ENCODE data around the gene AGAP1. TPM values are rescaled to one million over a fixed set of nuclear protein-coding genes. Genes with fewer than 3 reads are reported as not detected.

Gene AGAP1
- total and polyA plus RNA-seq, 10 donors = 1.1 to 26.6 (median 11.3) TPM

DNA sequence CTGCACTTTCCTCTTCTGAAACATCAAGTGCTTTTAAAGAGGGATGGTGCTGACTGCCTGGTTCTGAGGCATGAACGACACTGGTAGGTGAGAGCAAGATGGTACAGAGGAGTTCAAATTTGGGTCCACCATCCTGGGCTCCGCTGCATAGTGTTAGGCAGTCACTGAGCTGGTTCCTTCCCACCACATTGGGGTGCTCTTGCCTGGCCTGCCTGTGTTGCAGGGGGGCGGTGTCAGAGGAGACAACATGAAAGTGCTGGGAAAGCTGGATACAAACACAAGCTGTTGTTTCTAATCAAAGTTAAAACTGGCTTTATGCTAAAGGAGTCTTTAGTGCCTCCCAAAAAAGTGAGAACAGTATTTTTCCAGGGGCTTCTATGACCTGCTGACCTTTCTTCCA is 416.2 kb downstream of the AGAP1 start:
- Histone ChIP-seq H3K4me1 (no peaks in the 10 kb centered on the region), H3K4me3 (no peak overlapping the region), H3K27me3 (replicated peaks in 1 of 7) (no peaks in the 10 kb centered on the region), H3K27ac (no peak overlapping the region), H3K9me3 (peaks cover 0 to 6% (median 0%) of the 10 kb centered on the region in 8 donors), H3K36me3 (peaks cover 0 to 18% (median 0%) of the 10 kb centered on the region in 6 donors)
- intact Hi-C loops (cut with DNase I; ENCODE audit: low total_unique reads) = no loop called here
- no peak for DNase-seq
- 73 to 91% (median 86%) methylated on average over 3 of the region's 3 CpGs for WGBS, 5 donors
- TF ChIP-seq, protein P1, sequence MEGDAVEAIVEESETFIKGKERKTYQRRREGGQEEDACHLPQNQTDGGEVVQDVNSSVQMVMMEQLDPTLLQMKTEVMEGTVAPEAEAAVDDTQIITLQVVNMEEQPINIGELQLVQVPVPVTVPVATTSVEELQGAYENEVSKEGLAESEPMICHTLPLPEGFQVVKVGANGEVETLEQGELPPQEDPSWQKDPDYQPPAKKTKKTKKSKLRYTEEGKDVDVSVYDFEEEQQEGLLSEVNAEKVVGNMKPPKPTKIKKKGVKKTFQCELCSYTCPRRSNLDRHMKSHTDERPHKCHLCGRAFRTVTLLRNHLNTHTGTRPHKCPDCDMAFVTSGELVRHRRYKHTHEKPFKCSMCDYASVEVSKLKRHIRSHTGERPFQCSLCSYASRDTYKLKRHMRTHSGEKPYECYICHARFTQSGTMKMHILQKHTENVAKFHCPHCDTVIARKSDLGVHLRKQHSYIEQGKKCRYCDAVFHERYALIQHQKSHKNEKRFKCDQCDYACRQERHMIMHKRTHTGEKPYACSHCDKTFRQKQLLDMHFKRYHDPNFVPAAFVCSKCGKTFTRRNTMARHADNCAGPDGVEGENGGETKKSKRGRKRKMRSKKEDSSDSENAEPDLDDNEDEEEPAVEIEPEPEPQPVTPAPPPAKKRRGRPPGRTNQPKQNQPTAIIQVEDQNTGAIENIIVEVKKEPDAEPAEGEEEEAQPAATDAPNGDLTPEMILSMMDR (IDR thresholded peaks at IDR 0.05 in 8 of 11, conservative IDR thresholded peaks at IDR 0.05 in 3 of 11) = no peak
- TF ChIP-seq POLR2A (IDR thresholded peaks at IDR 0.05) (no peak), POLR2AphosphoS5 (IDR thresholded peaks at IDR 0.05) (no peak)

GRCh38 chr2:235911125-235911524 is 417.3 kb downstream of the AGAP1 start:
- TF ChIP-seq, protein P1 (IDR thresholded peaks at IDR 0.05 in 8 of 11, conservative IDR thresholded peaks at IDR 0.05 in 3 of 11) = no peak
- TF ChIP-seq POLR2A (IDR thresholded peaks at IDR 0.05) (no peak), POLR2AphosphoS5 (IDR thresholded peaks at IDR 0.05) (no peak)
- Histone ChIP-seq H3K27ac (no peak overlapping the region), H3K4me3 (no peak overlapping the region), H3K36me3 (peaks cover 0 to 18% (median 0%) of the 10 kb centered on the region in 6 donors), H3K4me1 (no peaks in the 10 kb centered on the region), H3K9me3 (peaks cover 0 to 14% (median 9%) of the 10 kb centered on the region in 8 donors), H3K27me3 (replicated peaks in 1 of 7) (no peaks in the 10 kb centered on the region)
- WGBS, 5 donors = 86 to 96% (median 88%) methylated on average over 6 of the region's 6 CpGs
- intact Hi-C loops (cut with DNase I; ENCODE audit: low total_unique reads) = no loop called here
- DNase-seq = no peak

DNA sequence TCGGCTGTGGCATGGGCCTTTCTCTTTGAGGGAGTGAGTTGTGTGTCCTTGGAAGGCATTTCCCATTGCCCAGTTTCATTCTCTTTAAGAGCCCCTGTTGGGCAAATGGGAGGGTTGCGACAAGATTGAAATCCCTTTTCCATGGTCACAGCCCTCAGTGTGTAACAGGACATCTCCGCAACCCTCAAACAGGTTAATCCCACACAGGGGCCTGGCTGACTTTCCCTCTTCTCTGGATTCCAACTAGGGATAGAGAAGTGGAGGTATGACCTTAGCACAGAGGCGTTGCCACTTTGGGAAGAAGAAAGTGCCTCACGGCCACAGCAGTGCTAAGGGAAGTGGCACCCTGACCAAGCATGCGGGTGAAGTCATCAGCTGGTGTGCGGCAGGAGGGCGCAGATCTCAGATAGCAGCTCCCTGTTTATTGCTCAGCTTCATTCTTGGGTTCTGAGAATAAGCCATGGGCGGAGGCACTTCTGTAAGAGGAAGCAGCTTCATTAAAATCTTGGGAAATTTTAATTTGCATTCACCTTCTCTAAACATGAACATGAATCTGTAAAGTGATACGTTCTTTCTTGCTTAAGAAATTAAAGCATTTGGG is 417.9 kb downstream of the AGAP1 start:
- no peaks in the 10 kb centered on the region for H3K4me1 ChIP-seq
- no peak overlapping the region for H3K27ac ChIP-seq
- no peak overlapping the region for H3K4me3 ChIP-seq
- peaks cover 0 to 18% (median 0%) of the 10 kb centered on the region in 6 donors for H3K36me3 ChIP-seq
- TF ChIP-seq POLR2A (IDR thresholded peaks at IDR 0.05) = no peak
- TF ChIP-seq, protein P1 (IDR thresholded peaks at IDR 0.05 in 8 of 11, conservative IDR thresholded peaks at IDR 0.05 in 3 of 11) = no peak
- no peak for TF ChIP-seq POLR2AphosphoS5 (IDR thresholded peaks at IDR 0.05)
- DNase-seq = no peak
- no peaks in the 10 kb centered on the region for H3K27me3 ChIP-seq (replicated peaks in 1 of 7)
- 72 to 88% (median 78%) methylated on average over 10 of the region's 10 CpGs for WGBS, 5 donors
- H3K9me3 ChIP-seq = peaks cover 0 to 19% (median 13%) of the 10 kb centered on the region in 8 donors
- intact Hi-C loops (cut with DNase I; ENCODE audit: low total_unique reads) = no loop called here

DNA sequence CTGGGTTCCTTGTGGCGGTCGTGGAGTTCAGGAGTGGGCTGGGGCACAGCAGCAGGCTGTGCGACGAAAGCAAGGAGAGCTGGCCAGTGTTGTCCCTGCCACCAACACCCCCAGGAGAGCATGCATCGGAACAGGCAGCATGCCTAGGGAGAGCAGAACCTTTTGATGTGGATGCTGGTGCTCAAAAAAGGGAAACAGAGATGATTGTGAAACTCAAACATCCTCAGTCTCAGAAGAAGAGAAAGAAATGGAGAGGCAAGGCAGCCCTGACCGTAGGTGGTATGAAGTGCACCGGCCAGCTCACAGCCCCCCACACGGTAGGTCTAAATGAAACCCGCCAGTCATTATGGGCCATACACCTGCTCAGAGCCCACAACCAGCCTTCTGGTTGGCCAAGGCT is 420.9 kb downstream of the AGAP1 start:
- no peak for DNase-seq
- WGBS, 5 donors = 83 to 94% (median 90%) methylated on average over 9 of the region's 9 CpGs
- no peak overlapping the region for H3K27ac ChIP-seq

More for the DNA sequence above, 420.9 kb downstream of the AGAP1 start:
- peaks cover 0 to 19% (median 13%) of the 10 kb centered on the region in 8 donors for H3K9me3 ChIP-seq
- no peaks in the 10 kb centered on the region for H3K27me3 ChIP-seq (replicated peaks in 1 of 7)
- intact Hi-C loops (cut with DNase I; ENCODE audit: low total_unique reads) = no loop called here
- no peaks in the 10 kb centered on the region for H3K4me1 ChIP-seq
- TF ChIP-seq, protein P1 (IDR thresholded peaks at IDR 0.05 in 8 of 11, conservative IDR thresholded peaks at IDR 0.05 in 3 of 11) = no peak
- no peak overlapping the region for H3K4me3 ChIP-seq
- peaks cover 0 to 15% (median 0%) of the 10 kb centered on the region in 6 donors for H3K36me3 ChIP-seq

All from spleen (tissue), 11 donors.